ENCODE data around the gene PDHB.

The PDHB gene

GRCh38 chr3:58377750-58378149 is 55.9 kb downstream of the PDHB start:
- H3K36me3 Mint-ChIP-seq, result peaks cover 18% of the 10 kb centered on the region
- no peak for DNase-seq (ENCODE audit: low spot score in 2 of 2)
- peaks cover 17% of the 10 kb centered on the region for H3K4me1 Mint-ChIP-seq
- no peaks in the 10 kb centered on the region for H3K9me3 Mint-ChIP-seq
- H3K4me3 Mint-ChIP-seq, result no peak overlapping the region
- no peaks in the 10 kb centered on the region for H3K27me3 Mint-ChIP-seq
- H3K27ac Mint-ChIP-seq, result no peak overlapping the region
- no peak for ATAC-seq (ENCODE audit: low read depth)

Measured in memory B cell (primary cell).